D721Med (cell line): ENCODE results near the gene CLTA.

ENCODE experiments used
- DNase-seq: peaks from one replicate; pipeline ENCODE4 v3.0.0; 2011; ENCODE audit warnings: low spot score; ENCODE audit not compliant: insufficient read length
- FAIRE-seq: peaks from 2 replicates; lab custom pipeline; 2011; peaks lifted over from hg19 to GRCh38; lab: Jason Lieb, UNC
- TF ChIP-seq, protein P1 (sequence below): IDR thresholded peaks from 2 replicates; pipeline ENCODE4 v1.5.1; 2012; ENCODE audit warnings: mild to moderate bottlenecking, control low read depth; ENCODE audit not compliant: insufficient read depth; ENCODE audit errors: missing control alignments

The CLTA gene

DNA sequence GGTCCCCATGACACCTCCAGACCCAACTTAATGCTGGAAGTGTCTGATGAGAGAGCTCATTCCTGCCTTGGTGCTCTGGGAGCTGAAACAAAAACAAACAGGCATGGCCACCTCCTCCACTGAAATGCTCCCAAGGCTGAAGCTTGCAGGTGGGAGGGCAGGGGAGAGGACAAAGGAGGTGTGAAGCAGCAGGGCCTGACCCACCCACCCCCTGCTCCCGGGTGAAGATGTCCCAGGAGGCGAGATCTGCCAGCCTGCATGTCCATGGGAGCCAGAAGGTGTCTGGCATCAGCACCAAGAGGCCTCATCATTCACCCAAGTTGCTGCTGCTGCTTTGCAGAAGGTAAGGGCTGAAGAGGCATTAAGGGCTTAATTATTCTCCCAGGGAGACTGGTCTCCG is 25.7 kb upstream of the CLTA start:
- FAIRE-seq (no peak), DNase-seq (no peak)
- TF ChIP-seq, protein P1, sequence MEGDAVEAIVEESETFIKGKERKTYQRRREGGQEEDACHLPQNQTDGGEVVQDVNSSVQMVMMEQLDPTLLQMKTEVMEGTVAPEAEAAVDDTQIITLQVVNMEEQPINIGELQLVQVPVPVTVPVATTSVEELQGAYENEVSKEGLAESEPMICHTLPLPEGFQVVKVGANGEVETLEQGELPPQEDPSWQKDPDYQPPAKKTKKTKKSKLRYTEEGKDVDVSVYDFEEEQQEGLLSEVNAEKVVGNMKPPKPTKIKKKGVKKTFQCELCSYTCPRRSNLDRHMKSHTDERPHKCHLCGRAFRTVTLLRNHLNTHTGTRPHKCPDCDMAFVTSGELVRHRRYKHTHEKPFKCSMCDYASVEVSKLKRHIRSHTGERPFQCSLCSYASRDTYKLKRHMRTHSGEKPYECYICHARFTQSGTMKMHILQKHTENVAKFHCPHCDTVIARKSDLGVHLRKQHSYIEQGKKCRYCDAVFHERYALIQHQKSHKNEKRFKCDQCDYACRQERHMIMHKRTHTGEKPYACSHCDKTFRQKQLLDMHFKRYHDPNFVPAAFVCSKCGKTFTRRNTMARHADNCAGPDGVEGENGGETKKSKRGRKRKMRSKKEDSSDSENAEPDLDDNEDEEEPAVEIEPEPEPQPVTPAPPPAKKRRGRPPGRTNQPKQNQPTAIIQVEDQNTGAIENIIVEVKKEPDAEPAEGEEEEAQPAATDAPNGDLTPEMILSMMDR = no peak

DNA sequence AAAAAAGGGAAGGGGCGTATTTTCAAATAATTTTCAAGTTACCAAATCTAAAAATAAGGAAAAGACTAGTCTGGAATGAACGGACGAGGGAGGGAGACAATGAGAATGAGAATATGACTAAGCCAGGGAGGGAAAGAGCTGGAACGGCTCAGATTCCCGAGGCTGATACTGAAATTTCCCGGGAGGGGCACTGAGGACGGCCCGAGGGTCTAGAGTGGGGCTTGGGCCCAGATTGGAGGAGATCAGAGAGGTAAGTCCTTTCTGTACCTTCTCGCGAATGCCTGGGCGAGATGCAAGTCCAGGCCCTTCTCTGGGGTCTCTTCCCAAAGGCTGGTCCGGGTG is 24.9 kb upstream of the CLTA start:
- no peak for FAIRE-seq
- TF ChIP-seq, protein P1 = no peak
- no peak for DNase-seq

DNA sequence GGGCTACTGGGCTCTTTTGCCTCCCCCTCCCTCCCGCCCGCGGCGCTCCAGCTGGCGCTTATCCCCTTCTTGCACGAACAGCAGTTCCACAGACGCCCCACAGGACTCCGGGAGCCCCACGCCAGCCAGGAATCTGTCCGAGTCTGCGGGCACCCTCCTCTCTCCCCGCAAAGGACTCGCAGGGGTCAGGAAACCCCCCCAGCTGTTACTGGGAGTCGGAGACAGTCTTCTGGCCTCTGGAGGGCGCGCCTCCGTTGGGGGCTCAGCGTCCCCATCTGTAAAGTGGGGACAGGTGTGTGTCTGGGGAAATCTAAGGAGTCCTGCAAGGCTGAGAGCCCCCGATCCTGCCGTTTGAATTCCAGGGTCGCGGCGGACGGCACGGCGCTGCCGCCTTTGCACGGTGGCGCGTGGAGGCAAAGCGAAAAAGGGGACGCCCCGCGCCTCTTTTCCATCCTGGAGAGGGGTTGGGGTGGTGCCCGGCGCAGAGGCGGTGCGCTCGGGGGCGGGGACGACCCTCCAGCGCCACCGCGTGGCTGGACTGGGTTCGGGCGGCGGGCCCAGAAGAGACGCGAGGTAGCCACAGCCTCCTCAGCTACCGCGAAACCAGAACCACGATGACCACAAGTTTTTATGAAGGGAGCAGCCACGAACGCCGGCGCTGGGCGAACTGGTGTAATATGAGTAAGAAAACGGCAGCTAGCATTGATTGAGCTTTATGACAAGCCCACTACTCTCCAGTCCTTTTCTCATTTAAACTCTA is 24.4 kb upstream of the CLTA start:
- DNase-seq = peak; percentile 95
- FAIRE-seq = no peak
- TF ChIP-seq, protein P1 = peak; percentile 82

DNA sequence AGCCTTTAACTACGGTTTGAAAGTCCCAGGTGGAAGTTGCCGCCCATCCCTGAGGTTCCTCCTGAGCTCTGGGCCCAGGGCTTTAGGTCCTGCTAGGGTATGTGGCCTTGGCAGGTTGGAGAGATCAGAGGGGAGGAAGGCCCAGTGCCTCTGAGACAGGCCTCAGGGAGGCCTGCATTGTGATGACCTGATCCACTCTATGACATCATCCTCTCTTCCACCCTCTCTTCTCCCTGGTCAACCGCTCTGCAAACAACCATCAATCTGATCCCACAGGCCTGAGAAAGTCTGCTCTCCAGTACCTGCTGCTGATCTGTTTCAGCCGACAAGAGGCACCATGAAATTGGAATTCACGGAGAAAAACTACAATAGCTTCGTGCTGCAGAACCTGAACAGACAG is 21.6 kb upstream of the CLTA start, which contains the start of gene CCIN:
TSS of gene CCIN (plus strand) at position 223 of the 400 bp plus-strand sequence. CDS start at position 338, 115 bp downstream.
- FAIRE-seq (no peak), DNase-seq (no peak)
- TF ChIP-seq, protein P1 = no peak

DNA sequence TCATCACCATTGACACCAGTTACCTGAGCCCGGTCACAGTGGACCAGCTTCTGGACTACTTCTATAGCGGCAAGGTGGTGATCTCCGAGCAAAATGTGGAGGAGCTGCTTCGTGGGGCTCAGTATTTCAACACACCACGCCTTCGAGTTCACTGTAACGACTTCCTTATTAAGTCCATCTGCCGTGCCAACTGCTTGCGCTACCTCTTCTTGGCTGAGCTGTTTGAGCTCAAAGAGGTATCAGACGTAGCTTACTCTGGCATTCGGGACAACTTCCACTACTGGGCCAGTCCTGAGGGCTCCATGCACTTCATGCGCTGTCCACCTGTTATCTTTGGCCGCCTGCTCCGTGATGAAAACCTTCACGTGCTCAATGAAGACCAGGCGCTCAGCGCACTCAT is 21.0 kb upstream of the CLTA start:
- TF ChIP-seq, protein P1 = no peak
- DNase-seq (no peak), FAIRE-seq (no peak)

DNA sequence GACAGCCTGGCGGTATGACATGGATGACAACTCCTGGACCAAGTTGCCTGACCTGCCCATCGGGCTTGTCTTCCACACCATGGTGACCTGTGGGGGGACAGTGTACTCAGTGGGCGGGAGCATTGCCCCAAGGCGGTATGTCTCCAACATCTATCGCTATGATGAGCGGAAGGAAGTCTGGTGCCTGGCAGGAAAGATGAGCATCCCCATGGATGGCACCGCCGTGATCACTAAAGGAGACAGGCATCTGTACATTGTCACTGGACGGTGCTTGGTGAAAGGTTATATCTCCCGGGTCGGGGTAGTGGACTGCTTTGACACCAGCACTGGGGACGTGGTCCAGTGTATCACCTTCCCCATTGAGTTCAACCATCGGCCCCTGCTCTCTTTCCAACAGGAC is 20.2 kb upstream of the CLTA start:
- no peak for FAIRE-seq
- no peak for DNase-seq
- TF ChIP-seq, protein P1 = no peak

DNA sequence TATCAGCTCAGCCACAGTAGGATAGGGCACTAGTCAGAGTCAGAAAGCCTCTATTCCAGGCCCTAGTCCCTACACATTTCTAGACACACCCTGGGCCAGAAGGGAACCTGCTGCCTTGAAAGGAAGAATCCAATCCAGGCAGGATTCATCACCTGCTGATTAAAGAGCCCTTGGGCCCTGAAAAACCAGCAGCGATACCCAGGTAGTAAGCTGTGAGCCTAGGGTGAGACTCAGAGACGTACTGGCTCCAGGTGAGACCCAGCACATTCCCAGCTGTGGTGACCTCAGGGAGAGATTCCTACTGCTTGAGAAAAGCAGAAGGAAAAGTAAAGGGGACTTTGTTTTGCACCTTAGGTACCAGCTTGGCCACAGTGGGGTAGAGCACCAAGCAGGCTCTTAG is 16.9 kb upstream of the CLTA start:
- TF ChIP-seq, protein P1 = no peak
- DNase-seq (no peak), FAIRE-seq (no peak)
